ENCODE measurements around the gene SLC25A48.

GRCh38 chr5:135839566-135839965 is 5.1 kb downstream of the SLC25A48 start:
- TF ChIP-seq POLR2A (IDR thresholded peaks at IDR 0.05; ENCODE audit: low read length) (no peak), GATA1 (IDR thresholded peaks at IDR 0.05; ENCODE audit: low read depth, low read length) (no peak)
